GM12878 (cell line): ENCODE results near the gene ADGRV1.

Source experiments
- ASH2L ChIP-seq: fragments of 300-600, 200-600 bp; sonication (generic); IDR thresholded peaks from 2 replicates; pipeline ENCODE4 v1.6.1; 2017; ENCODE audit warnings: low read depth, mild to moderate bottlenecking, borderline replicate concordance
- CTCF ChIP-seq, 3 experiments: IDR thresholded peaks in 2 of 3; conservative IDR thresholded peaks in 1 of 3; 2 replicates each; pipeline ENCODE4 v1.5.1; 2011; ENCODE audit warnings: low read depth in 3 of 3, low read length in 3 of 3, mild to moderate bottlenecking in 3 of 3, control low read depth in 2 of 3, moderate library complexity in 2 of 3, inconsistent platforms in 1 of 3, mixed read lengths in 1 of 3; ENCODE audit not compliant: control insufficient read depth in 2 of 3, insufficient read depth in 1 of 3; ENCODE audit errors: extremely low read depth in 1 of 3
- JUND ChIP-seq: IDR thresholded peaks from 2 replicates; pipeline ENCODE4 v1.6.1; 2012; ENCODE audit warnings: low read depth, mild to moderate bottlenecking, low read length, improper control_type of control experiment, moderate library complexity
- MYC ChIP-seq: IDR thresholded peaks from 2 replicates; pipeline ENCODE4 v1.6.1; 2011; ENCODE audit warnings: mild to moderate bottlenecking, low read length, moderate library complexity, inconsistent platforms; ENCODE audit not compliant: insufficient read depth, insufficient replicate concordance, insufficient read length, severe bottlenecking
- NFIC ChIP-seq: IDR thresholded peaks from 2 replicates; pipeline ENCODE4 v1.6.1; 2012; ENCODE audit warnings: low read depth, mild to moderate bottlenecking, inconsistent platforms, low read length, moderate library complexity
- NKRF ChIP-seq: fragments of 450-650 bp; conservative IDR thresholded peaks from 2 replicates; pipeline ENCODE4 v1.6.1; 2017; ENCODE audit warnings: mild to moderate bottlenecking, moderate library complexity
- POLR2A ChIP-seq: IDR thresholded peaks from 2 replicates; pipeline ENCODE4 v1.6.1; 2011; ENCODE audit warnings: low read depth, mild to moderate bottlenecking, low read length
- TAF1 ChIP-seq: IDR thresholded peaks from 2 replicates; pipeline ENCODE4 v1.6.1; 2011; ENCODE audit warnings: mild to moderate bottlenecking, low read depth, low read length, borderline replicate concordance
- ZBTB33 ChIP-seq: fragments of 450-650 bp; IDR thresholded peaks from 2 replicates; pipeline ENCODE4 v1.6.1; 2017; ENCODE audit warnings: mild to moderate bottlenecking

GRCh38 chr5:90947667-90948066 is 389.1 kb downstream of the ADGRV1 start:
- TF ChIP-seq JUND (no peak), ASH2L (no peak), CTCF (IDR thresholded peaks at IDR 0.05 in 2 of 3, conservative IDR thresholded peaks at IDR 0.05 in 1 of 3; ENCODE audit: control insufficient read depth in 2 of 3, extremely low read depth in 1 of 3, insufficient read depth in 1 of 3, low read depth in 3 of 3, low read length in 3 of 3) (no peak), POLR2A (no peak), ZBTB33 (no peak), TAF1 (no peak), MYC (no peak), NKRF (no peak), NFIC (no peak)
